ENCODE data around the gene POU6F1.

- TF ChIP-seq RARB (CRISPR knock-in tag; IDR thresholded peaks at IDR 0.05) (no peak), TSHZ2 (CRISPR knock-in tag; IDR thresholded peaks at IDR 0.05) (no peak), CSDC2 (CRISPR knock-in tag; IDR thresholded peaks at IDR 0.05) (no peak), ISL1 (CRISPR knock-in tag; IDR thresholded peaks at IDR 0.05) (no peak), BACH2 (CRISPR knock-in tag; IDR thresholded peaks at IDR 0.05; ENCODE audit: borderline replicate concordance) (no peak), SNAI2 (CRISPR knock-in tag; IDR thresholded peaks at IDR 0.05) (no peak)
Observed at GRCh38 chr12:51185171-51185717, 32.6 kb downstream of the POU6F1 start.
